Measurements from ENCODE around the gene GFOD1.
"Not testable (repeated sequence)": the region's sequence is repeated elsewhere in the genome, so short reads cannot be mapped to it uniquely, and the experiment has no call there.

Gene GFOD1

GRCh38 chr6:13462458-13463327 is 24.7 kb downstream of the GFOD1 start:
- no peak for DNase-seq

GRCh38 chr6:13461805-13462204 is 25.6 kb downstream of the GFOD1 start:
- no peak for DNase-seq

- no peak for DNase-seq
Observed at GRCh38 chr6:13461307-13461706, 26.1 kb downstream of the GFOD1 start.

- DNase-seq: not testable (repeated sequence)
Observed at GRCh38 chr6:13460289-13460688, 27.1 kb downstream of the GFOD1 start.

- DNase-seq: no peak
Observed at GRCh38 chr6:13457577-13457976, 29.8 kb downstream of the GFOD1 start.

- DNase-seq: no peak
Observed at GRCh38 chr6:13455552-13455966, 31.8 kb downstream of the GFOD1 start.

GRCh38 chr6:13454286-13455221 is 32.8 kb downstream of the GFOD1 start:
- peak; percentile 77 to 80 for DNase-seq

- DNase-seq: no peak
Observed at GRCh38 chr6:13453771-13454251, 33.6 kb downstream of the GFOD1 start.

- DNase-seq: no peak
Observed at GRCh38 chr6:13453153-13453552, 34.2 kb downstream of the GFOD1 start.

GRCh38 chr6:13452346-13453117 is 34.9 kb downstream of the GFOD1 start:
- DNase-seq: no peak

GRCh38 chr6:13451181-13451895 is 36.1 kb downstream of the GFOD1 start:
- no peak for DNase-seq

- DNase-seq: no peak
Observed at GRCh38 chr6:13450628-13451027, 36.8 kb downstream of the GFOD1 start.

GRCh38 chr6:13447949-13448724 is 39.3 kb downstream of the GFOD1 start:
- DNase-seq: peak; percentile 56 to 68

GRCh38 chr6:13446381-13446780 is 41.0 kb downstream of the GFOD1 start:
- no peak for DNase-seq

GRCh38 chr6:13445744-13446115 is 41.7 kb downstream of the GFOD1 start:
- no peak for DNase-seq

GRCh38 chr6:13445005-13445743 is 42.2 kb downstream of the GFOD1 start:
- peak; percentile 53 to 68 for DNase-seq

GRCh38 chr6:13444604-13445003 is 42.8 kb downstream of the GFOD1 start:
- no peak for DNase-seq

GRCh38 chr6:13443978-13444377 is 43.4 kb downstream of the GFOD1 start:
- not testable (repeated sequence) for DNase-seq

- no peak for DNase-seq
Observed at GRCh38 chr6:13441778-13442177, 45.6 kb downstream of the GFOD1 start.

- DNase-seq: no peak
Observed at GRCh38 chr6:13439644-13440043, 47.8 kb downstream of the GFOD1 start.
